Islet precursor cell (in vitro differentiated cells): ENCODE data around the gene TAF1C.
A peak's percentile ranks its signal among the peaks of the same experiment; 100 is the strongest.

ENCODE experiments used
- DNase-seq: peaks from one replicate; pipeline ENCODE4 v3.0.0-alpha.2; 2018

The TAF1C gene

GRCh38 chr16:84155771-84156170 lies 31.1 kb downstream of the TAF1C start:
- no peak for DNase-seq

GRCh38 chr16:84155226-84155625 lies 31.6 kb downstream of the TAF1C start:
- DNase-seq, result no peak

- no peak for DNase-seq
Measured at GRCh38 chr16:84153660-84154214, 33.1 kb downstream of the TAF1C start.

- no peak for DNase-seq
Measured at GRCh38 chr16:84150926-84151325, 35.9 kb downstream of the TAF1C start.

- peak; percentile 94 for DNase-seq
Measured at GRCh38 chr16:84144859-84145639, 41.8 kb downstream of the TAF1C start, which contains the start of the genes DNAAF1 and HSDL1. DNAAF1 (plus strand) TSS chr16:84145308; CDS start chr16:84145441, 133 bp downstream. HSDL1 (minus strand) TSS chr16:84145177; CDS start chr16:84131321, 13,856 bp downstream.

- DNase-seq, result no peak
Measured at GRCh38 chr16:84144209-84144858, 42.5 kb downstream of the TAF1C start.

GRCh38 chr16:84143784-84144199 lies 43.1 kb downstream of the TAF1C start:
- DNase-seq, result no peak

- no peak for DNase-seq
Measured at GRCh38 chr16:84143081-84143480, 43.8 kb downstream of the TAF1C start.

- no peak for DNase-seq
Measured at GRCh38 chr16:84141143-84141670, 45.6 kb downstream of the TAF1C start.

- no peak for DNase-seq
Measured at GRCh38 chr16:84139628-84140258, 47.1 kb downstream of the TAF1C start.

- DNase-seq, result no peak
Measured at GRCh38 chr16:84138824-84139627, 47.8 kb downstream of the TAF1C start.

- no peak for DNase-seq
Measured at GRCh38 chr16:84138500-84138823, 48.4 kb downstream of the TAF1C start.

- no peak for DNase-seq
Measured at GRCh38 chr16:84137769-84138357, 49.0 kb downstream of the TAF1C start.

- no peak for DNase-seq
Measured at GRCh38 chr16:84137287-84137686, 49.6 kb downstream of the TAF1C start.

- DNase-seq, result no peak
Measured at GRCh38 chr16:84136331-84137125, 50.3 kb downstream of the TAF1C start.

GRCh38 chr16:84132527-84133285 lies 54.2 kb downstream of the TAF1C start:
- DNase-seq, result no peak

GRCh38 chr16:84131117-84131516 lies 55.7 kb downstream of the TAF1C start:
- DNase-seq, result no peak
